Mesodermal cell (in vitro differentiated cells): ENCODE data around the gene CDCA7.

Experiments used
- H3K27ac ChIP-seq: 2 replicates; pipeline ENCODE4 v1.7.0; 2013; ENCODE audit warnings: mild to moderate bottlenecking, low read depth, low read length, moderate library complexity; ENCODE audit not compliant: severe bottlenecking
- H3K36me3 ChIP-seq: 2 replicates; pipeline ENCODE4 v1.7.1; 2013; ENCODE audit warnings: mild to moderate bottlenecking, low read length, moderate library complexity; ENCODE audit not compliant: control insufficient read depth, insufficient read depth
- H3K4me1 ChIP-seq: one replicate; pipeline ENCODE4 v1.7.1; 2013; ENCODE audit warnings: mild to moderate bottlenecking, low read length; ENCODE audit not compliant: insufficient read depth, control insufficient read depth, poor library complexity, severe bottlenecking
- H3K4me3 ChIP-seq: 2 replicates; pipeline ENCODE4 v1.7.0; 2013; ENCODE audit warnings: low read length, control low read depth, mild to moderate bottlenecking; ENCODE audit not compliant: insufficient read depth, poor library complexity, severe bottlenecking; ENCODE audit errors: extremely low read depth
- H3K9me3 ChIP-seq: 2 replicates; pipeline ENCODE4 v1.7.1; 2013; ENCODE audit warnings: mild to moderate bottlenecking, low read length, moderate library complexity; ENCODE audit not compliant: control insufficient read depth
- WGBS, 2 experiments: methylation state at CpG; one replicate each; pipeline ENCODE4 v1.1.5; 2013; ENCODE audit warnings: missing lambda C conversion rate in 2 of 2; ENCODE audit not compliant: insufficient coverage in 2 of 2; 5-methylcytosine and 5-hydroxymethylcytosine counted together

The CDCA7 gene

DNA sequence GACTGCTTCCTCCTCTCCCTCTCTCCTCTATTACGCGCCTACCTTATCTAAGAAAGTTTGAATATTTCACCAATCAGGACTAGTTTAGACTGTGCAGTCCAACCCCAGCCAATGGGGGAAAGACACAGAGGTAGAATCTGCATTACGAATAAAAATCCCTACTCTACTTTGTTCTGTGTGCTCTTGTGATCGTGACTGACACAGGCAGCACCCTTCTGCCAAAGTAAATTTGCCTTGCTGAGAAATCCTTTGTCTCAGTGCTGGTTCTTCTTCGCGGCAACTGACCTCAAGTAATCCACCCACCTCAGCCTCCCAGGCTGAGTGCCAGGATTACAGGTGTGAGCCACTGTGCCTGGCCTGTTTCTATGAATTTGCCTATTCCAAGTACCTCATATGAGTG, 8.6 kb upstream of the CDCA7 start:
- 41 to 45% methylated on average over 2 of the region's 6 CpGs for WGBS, 2 experiments
- no peak overlapping the region for H3K4me3 ChIP-seq

DNA sequence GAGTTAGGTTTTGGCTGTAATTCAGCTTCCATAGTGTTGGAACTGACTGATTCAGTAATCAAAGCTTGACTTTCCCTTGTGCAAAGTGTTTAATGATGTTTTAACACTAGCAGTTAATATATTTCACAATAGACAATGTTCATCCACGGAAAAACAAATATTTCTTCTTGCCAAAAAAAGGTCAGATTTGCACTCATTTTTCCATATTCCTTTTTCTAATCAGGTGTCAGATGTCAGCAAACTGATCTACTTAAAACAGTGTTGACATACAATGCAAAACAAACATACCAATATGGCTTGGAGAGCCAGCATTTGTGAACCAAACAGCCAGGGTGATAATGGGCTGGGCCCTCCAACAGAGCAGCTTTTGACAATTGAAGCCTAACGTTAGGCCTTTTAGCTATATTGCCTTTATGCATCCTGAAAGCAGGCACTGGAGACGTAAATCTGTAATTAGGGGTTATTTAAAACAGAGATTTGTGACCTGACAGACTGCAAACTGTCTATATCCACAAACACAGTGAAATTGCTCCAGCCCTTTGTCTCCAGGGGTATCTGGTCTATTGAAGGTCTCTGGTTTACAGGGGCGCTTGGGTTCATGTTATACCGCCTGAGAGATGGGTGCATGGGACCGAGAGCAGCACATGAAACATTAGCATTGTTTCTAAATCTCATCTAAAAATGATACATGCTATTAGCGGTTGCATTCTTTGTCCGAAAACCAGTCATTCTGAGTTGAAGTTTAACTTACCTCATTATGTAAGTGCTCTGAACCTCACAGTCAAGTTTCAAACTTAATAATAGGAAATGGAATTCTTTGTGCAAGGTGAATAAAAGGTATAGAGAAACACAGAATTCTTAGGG, 7.1 kb upstream of the CDCA7 start:
- peaks cover 23% of the 10 kb centered on the region for H3K9me3 ChIP-seq
- H3K27ac ChIP-seq = no peak overlapping the region
- 79 to 98% methylated on average over 5 of the region's 8 CpGs for WGBS, 2 experiments
- H3K4me1 ChIP-seq = no peaks in the 10 kb centered on the region
- H3K4me3 ChIP-seq = no peak overlapping the region
- H3K36me3 ChIP-seq = no peaks in the 10 kb centered on the region

More for the DNA sequence above, 8.6 kb upstream of the CDCA7 start:
- Histone ChIP-seq H3K27ac (no peak overlapping the region), H3K9me3 (peaks cover 20% of the 10 kb centered on the region), H3K36me3 (no peaks in the 10 kb centered on the region), H3K4me1 (no peaks in the 10 kb centered on the region)

DNA sequence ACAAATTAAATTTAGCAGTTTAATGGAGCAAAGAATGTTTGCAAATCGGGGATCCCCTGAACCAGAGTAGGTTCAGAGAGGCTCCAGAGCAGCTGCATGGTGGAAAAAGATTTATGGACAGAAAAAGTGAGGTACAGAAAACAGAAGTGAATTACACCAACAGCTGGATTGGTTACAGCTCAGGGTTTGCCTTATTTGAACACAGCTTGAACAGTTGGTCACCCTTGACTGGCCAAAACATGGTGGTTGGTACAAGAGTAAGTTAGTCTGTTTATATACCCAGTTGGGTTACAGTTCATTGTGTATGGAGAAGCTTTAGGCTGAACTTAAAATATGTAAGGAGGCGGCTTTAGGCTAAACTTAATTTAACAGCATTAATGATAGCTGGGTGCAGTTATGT, 5.4 kb upstream of the CDCA7 start:
- Histone ChIP-seq H3K27ac (no peak overlapping the region), H3K9me3 (peaks cover 23% of the 10 kb centered on the region), H3K4me1 (peaks cover 2% of the 10 kb centered on the region), H3K4me3 (no peak overlapping the region), H3K36me3 (no peaks in the 10 kb centered on the region)
- WGBS, 2 experiments = 78 to 83% methylated on average over 1 to 2 of the region's 2 CpGs

DNA sequence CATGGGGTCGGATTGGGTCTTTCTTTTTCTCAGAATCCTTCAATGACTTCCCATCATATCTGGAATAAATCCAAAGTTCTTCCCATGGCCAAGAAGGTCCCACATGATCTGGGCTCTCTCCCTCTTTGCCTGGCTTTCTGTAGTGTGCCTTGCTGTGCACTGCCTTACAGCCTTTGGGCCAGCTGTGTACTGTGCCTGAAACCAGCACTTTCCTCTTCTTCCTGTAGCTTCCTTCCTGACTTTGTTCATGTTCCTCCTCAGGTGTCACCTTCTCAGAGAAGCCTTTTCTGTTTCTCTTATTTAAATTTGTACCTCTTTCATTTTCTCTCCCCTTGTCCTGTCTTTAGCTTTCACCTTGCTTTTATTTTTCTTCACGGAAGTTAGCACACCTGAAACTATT, 4.3 kb upstream of the CDCA7 start:
- WGBS, 2 experiments = 60 to 94% methylated on average over 1 of the region's 2 CpGs
- H3K4me3 ChIP-seq = no peak overlapping the region
- peaks cover 17% of the 10 kb centered on the region for H3K9me3 ChIP-seq
- no peaks in the 10 kb centered on the region for H3K36me3 ChIP-seq
- H3K27ac ChIP-seq = no peak overlapping the region
- H3K4me1 ChIP-seq = peaks cover 2% of the 10 kb centered on the region

DNA sequence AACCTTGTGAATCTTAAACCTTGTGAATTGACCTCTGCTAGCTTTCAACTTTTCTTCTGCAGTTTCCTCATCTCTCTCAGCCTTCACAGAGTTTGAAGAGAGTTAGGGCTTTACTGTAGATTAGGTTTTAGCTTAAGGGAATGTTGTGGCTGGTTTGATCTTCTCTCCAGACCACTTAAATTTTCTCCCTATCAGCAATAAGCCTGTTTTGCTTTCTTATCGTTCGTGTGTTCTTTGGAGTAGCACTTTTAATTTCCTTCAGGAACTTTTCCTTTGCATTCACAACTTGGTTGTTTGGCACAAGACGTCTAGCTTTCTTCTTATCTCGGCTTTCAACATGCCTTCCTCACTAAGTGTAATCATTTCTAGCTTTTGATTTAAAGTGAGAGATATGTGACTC, 2.8 kb upstream of the CDCA7 start:
- H3K36me3 ChIP-seq = peaks cover 5% of the 10 kb centered on the region
- 94% methylated on average over 2 of the region's 4 CpGs; no CpG with 5 or more reads in 1 of the 2 experiments for WGBS, 2 experiments
- H3K9me3 ChIP-seq = peaks cover 6% of the 10 kb centered on the region
- H3K27ac ChIP-seq = no peak overlapping the region
- H3K4me3 ChIP-seq = no peak overlapping the region
- H3K4me1 ChIP-seq = peaks cover 5% of the 10 kb centered on the region

DNA sequence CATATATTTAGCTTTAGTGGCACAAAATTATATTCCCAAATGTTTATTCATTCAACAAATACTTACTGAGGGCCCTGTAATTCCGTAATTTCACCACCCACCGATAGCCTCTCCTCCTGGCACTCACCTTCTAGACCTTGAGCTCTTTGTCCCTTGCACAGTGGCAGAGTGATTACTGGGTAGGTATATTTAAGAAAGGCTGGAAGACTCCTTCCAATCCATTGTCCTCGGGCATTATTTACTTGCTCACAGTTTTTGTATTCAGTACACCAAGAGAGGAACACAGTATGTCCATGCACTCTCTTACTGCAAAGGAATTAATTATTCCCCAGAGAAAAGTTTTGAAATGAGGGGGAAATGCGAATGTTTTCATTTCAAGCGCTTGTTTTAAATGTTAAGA, 1.1 kb upstream of the CDCA7 start:
- H3K4me3 ChIP-seq = peak overlapping the region; percentile 78
- H3K4me1 ChIP-seq = peaks cover 5% of the 10 kb centered on the region
- peaks cover 3% of the 10 kb centered on the region for H3K9me3 ChIP-seq
- H3K27ac ChIP-seq = no peak overlapping the region
- peaks cover 9% of the 10 kb centered on the region for H3K36me3 ChIP-seq
- WGBS, 2 experiments = 35% methylated on average over 2 of the region's 5 CpGs; no CpG with 5 or more reads in 1 of the 2 experiments

DNA sequence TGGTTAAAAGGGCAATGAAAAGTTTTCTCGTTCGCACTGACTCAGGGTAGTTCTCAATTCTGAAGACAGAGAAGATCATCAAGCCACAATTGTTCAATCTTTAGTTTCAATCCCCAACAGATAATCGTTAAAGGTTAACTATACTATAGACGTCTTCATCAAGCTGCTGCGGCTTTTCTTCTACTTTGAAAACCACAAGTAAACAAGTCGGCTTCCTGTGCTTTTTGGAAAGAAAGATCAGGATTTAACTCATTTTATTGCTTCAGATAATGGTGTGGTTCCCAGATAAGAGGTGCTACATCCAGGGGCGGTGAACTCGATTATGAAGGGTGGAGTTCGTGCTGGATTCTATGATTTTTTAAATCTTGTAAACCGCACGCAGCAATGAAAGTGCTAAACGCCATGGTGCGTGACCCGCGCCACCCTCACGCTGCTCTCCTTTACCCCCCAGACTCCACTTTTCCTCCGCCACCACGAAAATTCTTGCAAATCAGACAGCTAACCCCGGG, 545 bp upstream of the CDCA7 start:
- H3K36me3 ChIP-seq = peaks cover 14% of the 10 kb centered on the region
- H3K27ac ChIP-seq = peak overlapping the region; percentile 98
- peaks cover 3% of the 10 kb centered on the region for H3K9me3 ChIP-seq
- H3K4me1 ChIP-seq = peaks cover 5% of the 10 kb centered on the region
- H3K4me3 ChIP-seq = peak overlapping the region; percentile 78
- 1 to 7% methylated on average over 15 to 16 of the region's 19 CpGs for WGBS, 2 experiments

DNA sequence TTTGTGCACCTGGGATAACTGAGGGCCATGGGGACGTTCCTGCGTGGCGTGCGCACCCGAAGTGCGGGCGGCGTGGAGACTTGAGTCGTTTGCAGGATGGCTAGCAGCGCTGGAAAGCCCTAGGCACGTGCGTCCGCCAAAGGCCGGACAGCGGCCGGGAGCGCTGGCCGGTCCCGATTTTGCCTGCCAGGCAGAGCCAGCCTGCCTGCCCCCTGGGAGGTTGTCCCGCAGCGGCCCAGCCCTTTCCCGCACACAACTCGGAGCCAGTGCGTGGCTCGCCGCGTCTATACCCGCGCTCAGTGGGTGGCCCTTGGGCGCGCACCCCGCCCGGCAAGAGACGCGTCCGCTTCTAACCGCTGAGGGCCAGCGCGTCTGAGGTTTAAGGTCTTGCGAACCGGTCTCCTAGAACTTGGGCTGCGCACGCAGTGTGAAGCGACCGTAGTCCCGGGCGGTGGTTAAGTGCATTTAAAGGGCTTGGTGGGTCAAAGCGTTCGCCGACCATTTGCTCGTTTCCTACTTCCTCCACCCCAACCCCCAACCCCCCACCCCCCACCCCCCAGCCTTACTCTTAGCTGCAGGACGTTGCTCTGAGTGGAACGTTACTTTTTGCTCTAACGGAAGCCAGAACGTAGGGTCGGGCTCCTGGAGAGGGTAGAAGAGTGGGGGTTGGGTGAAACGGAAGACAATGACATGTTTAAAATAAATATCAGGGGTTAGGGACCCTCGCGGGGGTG, 627 bp downstream of the CDCA7 start:
- WGBS, 2 experiments = 0 to 1% methylated on average over 39 to 42 of the region's 59 CpGs
- Histone ChIP-seq H3K4me3 (peak overlapping the region; percentile 78), H3K36me3 (peaks cover 26% of the 10 kb centered on the region), H3K27ac (peak overlapping the region; percentile 98), H3K9me3 (peaks cover 3% of the 10 kb centered on the region), H3K4me1 (peaks cover 5% of the 10 kb centered on the region)

DNA sequence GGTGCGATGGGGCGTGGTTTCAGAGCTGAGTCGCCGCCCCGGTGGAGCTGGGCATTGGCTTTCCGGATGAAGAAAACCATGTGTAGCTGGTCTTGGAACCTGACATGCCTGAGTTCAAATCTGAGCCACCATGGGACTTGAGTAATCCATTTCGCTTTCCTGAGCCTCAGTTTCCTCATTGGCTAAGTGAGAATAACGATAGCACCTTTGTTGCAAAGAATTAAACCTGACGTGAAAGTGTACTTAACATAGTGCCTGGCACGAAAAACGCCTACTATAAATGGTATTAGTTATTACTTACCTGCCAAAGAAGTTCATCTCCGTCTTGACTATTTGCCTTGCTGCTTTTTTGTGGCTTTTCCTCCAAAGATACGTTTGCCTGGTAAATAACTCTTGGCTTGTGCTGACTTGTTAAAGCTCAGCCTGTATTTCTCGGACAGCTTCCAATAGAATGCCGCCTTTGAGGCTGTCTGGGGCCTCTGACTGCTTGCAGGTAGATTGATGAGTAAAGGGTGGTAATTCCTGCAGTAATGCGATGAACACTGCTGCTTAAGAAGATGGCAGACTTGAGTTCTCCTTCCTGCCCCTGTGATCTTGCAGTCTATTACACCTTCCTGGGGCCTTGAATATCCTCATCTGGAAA, 1.3 kb downstream of the CDCA7 start:
- H3K27ac ChIP-seq = no peak overlapping the region
- peaks cover 3% of the 10 kb centered on the region for H3K9me3 ChIP-seq
- H3K36me3 ChIP-seq = peaks cover 32% of the 10 kb centered on the region
- WGBS, 2 experiments = 21 to 33% methylated on average over 10 to 12 of the region's 16 CpGs
- H3K4me3 ChIP-seq = peak overlapping the region; percentile 78
- peaks cover 5% of the 10 kb centered on the region for H3K4me1 ChIP-seq

DNA sequence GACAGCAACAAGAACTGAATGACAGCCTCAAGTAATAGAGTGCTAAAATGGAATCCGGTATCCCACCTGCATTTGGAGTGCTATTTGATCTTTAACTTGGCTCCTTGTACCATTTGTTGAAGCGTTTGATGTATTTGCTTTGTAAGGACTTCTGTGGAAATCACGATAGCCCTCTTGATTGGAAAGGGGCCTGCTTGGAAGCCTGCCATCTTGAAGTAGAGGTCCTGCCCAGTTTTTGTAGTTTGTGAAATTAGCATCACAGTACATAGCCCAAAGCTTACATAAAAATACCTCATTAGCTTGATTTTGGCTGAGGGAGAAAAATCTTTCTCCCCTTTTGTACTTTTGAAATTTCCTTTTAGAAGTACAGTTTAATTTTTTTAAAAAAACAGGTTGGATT, 2.7 kb downstream of the CDCA7 start:
- peaks cover 32% of the 10 kb centered on the region for H3K36me3 ChIP-seq
- peaks cover 5% of the 10 kb centered on the region for H3K4me1 ChIP-seq
- no peaks in the 10 kb centered on the region for H3K9me3 ChIP-seq
- H3K27ac ChIP-seq = no peak overlapping the region
- 98 to 100% methylated on average over 2 to 3 of the region's 3 CpGs for WGBS, 2 experiments
- no peak overlapping the region for H3K4me3 ChIP-seq
